HTERT RPE-1 (cell line): ENCODE data around the gene DNAJB13.
"Not testable (repeated sequence)": the region's sequence is repeated elsewhere in the genome, so short reads cannot be mapped to it uniquely, and the experiment has no call there.

Experiments
- in situ Hi-C: fragments of 300-500 bp; cut with MboI; formaldehyde crosslinking; loops from 4 replicates; pipeline ENCODE4 v1.14.3; 2020; ENCODE audit warnings: low sequenced_read_pairs

DNAJB13 gene, protein sequence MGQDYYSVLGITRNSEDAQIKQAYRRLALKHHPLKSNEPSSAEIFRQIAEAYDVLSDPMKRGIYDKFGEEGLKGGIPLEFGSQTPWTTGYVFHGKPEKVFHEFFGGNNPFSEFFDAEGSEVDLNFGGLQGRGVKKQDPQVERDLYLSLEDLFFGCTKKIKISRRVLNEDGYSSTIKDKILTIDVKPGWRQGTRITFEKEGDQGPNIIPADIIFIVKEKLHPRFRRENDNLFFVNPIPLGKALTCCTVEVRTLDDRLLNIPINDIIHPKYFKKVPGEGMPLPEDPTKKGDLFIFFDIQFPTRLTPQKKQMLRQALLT

GRCh38 chr11:73950869-73951710, at the start of gene DNAJB13:
Gene DNAJB13 (plus strand): TSS chr11:73951026. CDS start chr11:73951070, 44 bp downstream.
- in situ Hi-C loops: no loop called here

DNA sequence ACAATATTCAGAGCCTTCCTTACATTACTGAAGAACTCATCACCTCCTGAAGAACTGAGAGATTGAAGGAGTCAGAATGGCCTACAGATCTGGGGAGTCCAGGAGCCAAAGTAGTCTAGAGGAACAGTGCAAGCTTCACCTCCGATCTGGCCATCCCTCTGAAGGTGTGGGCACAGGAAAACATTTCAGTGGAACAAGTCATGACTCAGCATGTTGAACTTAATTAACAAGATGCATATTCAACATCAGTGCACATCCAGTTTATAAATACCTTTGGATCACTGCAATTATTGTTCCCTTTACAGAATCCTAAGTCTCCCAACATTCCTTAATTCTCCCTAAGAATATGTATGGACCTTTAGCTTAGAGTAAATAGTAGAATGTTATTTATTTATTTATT, 48.5 kb upstream of the DNAJB13 start:
- in situ Hi-C loops: no loop called here

GRCh38 chr11:73907191-73907590, 43.6 kb upstream of the DNAJB13 start:
- in situ Hi-C loops: no loop called here

- in situ Hi-C loops: no loop called here
Measured at GRCh38 chr11:73912026-73912425, 38.8 kb upstream of the DNAJB13 start.

DNA sequence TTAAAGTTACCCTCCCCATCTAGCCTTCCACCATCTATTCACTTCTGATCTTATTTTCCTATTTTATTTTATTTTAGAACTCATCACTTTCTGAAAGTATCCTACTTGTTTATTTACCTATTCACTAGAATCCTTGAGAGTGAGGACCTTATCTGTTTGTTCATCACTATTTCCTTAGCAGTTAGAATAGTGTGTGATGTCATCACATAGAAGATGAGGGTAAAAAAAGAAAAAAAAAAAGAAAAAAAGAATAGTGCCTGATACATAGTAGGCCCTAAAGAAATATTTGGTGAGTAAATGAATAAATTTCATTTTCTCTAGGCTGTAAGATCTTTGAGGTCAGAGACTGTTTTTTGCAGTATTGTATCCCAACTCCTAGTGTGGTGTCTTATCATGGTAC, 37.4 kb upstream of the DNAJB13 start:
- in situ Hi-C loops: no loop called here

- in situ Hi-C loops: no loop called here
Measured at GRCh38 chr11:73914284-73914683, 36.5 kb upstream of the DNAJB13 start.

DNA sequence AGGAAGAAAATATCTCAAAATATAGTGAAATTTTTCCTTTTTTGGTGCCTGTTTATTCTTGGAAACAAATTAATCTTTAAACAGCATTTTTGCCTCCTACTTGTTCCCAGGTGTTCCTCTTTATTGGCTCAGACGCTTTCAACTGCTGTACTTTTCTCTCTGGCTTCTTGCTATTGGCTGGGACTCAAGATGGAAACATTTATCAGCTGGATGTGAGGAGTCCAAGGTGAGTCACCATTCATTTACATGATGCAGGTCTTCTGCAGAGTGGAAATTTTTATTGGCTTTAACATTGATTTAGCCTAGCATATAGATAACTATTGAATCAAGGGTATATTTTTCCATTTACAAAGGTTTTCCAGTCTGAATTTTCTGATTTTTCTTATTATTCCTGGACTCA, 34.4 kb upstream of the DNAJB13 start:
- in situ Hi-C loops: no loop called here

DNA sequence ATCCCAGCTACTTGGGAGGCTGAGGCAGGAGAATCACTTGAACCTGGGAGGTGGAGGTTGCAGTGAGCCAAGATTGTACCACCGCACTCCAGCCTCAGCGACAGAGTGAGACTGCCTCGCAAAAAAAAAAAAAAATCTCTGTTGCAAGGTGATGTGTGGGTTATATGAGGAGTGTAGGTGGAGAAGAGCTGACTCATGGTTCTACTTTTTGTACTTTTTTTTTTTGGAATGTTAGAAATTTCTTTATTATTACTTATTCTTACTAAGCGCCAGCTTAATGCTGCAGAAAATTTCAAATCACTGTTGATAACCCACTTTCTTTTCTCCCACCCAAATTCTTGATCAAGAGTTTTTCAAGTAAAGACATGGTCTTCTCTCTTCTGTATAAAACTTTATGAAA, 29.6 kb upstream of the DNAJB13 start:
- in situ Hi-C loops: no loop called here

DNA sequence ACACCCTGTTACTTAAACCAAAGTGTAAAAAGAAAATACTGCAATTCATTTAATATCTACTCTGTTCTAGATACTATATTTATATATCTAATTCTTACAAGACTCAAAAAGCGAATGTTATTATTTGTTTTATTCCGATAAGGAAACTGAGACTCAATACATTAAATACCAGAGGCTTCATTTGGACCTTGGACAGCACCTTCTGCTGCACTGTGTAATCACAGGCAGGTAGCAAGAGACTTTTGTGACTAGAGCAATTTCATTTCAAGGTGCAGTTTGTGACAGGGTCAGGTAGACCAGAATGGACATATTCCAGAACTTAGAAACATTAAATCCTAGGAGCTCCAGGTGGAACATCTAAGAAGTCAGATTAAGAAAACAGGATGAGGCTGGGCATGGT, 21.4 kb upstream of the DNAJB13 start:
- in situ Hi-C loops: no loop called here

GRCh38 chr11:73931039-73931645, 19.7 kb upstream of the DNAJB13 start:
- in situ Hi-C loops: no loop called here

- in situ Hi-C loops: no loop called here
Measured at GRCh38 chr11:73931951-73932350, 18.9 kb upstream of the DNAJB13 start.

DNA sequence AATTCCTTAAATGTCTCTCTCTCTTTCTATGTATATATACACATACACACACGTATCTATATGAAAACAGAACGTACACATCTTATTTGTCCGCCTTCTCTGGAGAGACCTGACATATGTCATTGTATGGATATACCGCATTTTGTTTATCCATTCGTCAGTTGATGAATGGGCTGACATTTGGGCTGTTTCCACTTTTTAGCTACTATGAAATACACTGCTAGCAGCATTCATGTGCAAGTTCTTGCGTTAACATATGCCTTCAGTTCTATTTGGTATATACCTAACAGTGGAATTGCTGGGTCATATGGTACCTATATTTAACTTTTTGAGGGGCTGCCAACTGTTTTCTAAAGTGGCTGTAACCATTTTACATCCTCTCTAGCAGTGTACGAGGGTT, 18.0 kb upstream of the DNAJB13 start:
- in situ Hi-C loops: no loop called here

DNA sequence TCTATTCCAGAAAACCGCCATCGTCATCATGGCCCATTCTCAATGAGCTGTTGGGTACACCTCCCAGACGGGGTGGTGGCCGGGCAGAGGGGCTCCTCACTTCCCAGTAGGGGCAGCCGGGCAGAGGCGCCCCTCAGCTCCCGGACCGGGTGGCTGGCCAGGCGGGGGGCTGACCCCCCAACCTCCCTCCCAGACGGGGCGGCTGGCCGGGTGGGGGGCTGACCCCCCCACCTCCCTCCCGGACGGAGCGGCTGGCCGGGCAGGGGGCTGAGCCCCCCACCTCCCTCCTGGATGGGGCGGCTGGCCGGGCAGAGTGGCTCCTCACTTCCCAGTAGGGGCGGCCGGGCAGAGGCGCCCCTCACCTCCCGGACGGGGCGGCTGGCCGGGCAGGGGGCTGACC, 14.8 kb upstream of the DNAJB13 start:
- in situ Hi-C loops: not testable (repeated sequence)

GRCh38 chr11:73939096-73939495, 11.7 kb upstream of the DNAJB13 start:
- in situ Hi-C loops: no loop called here

- in situ Hi-C loops: no loop called here
Measured at GRCh38 chr11:73940801-73941570, 9.8 kb upstream of the DNAJB13 start.

DNA sequence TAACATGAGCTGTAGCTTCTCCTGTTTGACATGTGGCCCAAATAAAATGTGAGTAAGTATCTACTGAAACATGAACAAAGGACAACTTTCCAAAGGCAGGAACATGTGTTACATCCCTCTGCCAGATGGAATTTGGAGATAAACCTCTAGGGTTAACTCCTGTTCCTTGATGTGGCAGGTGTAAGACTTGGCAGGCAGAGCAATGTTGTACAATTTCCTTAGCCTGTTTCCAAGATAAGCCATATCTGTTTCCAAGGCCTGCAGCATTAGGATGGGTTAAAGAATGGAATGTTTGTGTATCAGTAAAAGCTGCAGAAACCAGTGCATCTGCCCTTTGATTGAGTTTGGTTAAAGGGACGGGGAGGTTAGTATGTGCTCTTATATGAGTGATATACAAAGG, 8.8 kb upstream of the DNAJB13 start:
- in situ Hi-C loops: no loop called here

- in situ Hi-C loops: no loop called here
Measured at GRCh38 chr11:73944085-73944484, 6.7 kb upstream of the DNAJB13 start.

GRCh38 chr11:73944901-73945300, 5.9 kb upstream of the DNAJB13 start:
- in situ Hi-C loops: no loop called here

- in situ Hi-C loops: no loop called here
Measured at GRCh38 chr11:73945396-73945795, 5.4 kb upstream of the DNAJB13 start.

- in situ Hi-C loops: no loop called here
Measured at GRCh38 chr11:73946798-73947458, 3.9 kb upstream of the DNAJB13 start.

DNA sequence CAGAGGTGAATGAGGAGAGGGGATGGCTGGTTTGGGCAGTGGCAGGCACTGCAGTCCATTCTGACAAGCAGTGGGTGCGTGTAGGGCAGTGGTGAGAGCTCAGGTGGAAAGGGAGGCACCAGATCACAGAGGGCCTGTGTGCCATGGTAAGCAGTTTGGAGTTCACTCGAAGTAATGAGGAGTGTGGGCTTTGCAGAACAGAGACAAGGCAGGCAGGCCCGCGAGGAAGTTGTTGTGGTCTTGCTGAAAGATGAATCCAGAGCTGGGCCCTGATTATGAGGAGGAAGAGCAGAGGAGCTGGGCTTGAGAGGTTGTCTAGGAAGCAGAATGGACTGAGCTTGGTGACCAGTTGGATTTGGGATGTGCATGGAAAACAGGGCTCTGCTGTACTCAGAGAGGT, 1.6 kb upstream of the DNAJB13 start:
- in situ Hi-C loops: no loop called here
